ENCODE measurements around the gene SDK2.
"Not testable (repeated sequence)": the region's sequence is repeated elsewhere in the genome, so short reads cannot be mapped to it uniquely, and the experiment has no call there.

The SDK2 gene

DNA sequence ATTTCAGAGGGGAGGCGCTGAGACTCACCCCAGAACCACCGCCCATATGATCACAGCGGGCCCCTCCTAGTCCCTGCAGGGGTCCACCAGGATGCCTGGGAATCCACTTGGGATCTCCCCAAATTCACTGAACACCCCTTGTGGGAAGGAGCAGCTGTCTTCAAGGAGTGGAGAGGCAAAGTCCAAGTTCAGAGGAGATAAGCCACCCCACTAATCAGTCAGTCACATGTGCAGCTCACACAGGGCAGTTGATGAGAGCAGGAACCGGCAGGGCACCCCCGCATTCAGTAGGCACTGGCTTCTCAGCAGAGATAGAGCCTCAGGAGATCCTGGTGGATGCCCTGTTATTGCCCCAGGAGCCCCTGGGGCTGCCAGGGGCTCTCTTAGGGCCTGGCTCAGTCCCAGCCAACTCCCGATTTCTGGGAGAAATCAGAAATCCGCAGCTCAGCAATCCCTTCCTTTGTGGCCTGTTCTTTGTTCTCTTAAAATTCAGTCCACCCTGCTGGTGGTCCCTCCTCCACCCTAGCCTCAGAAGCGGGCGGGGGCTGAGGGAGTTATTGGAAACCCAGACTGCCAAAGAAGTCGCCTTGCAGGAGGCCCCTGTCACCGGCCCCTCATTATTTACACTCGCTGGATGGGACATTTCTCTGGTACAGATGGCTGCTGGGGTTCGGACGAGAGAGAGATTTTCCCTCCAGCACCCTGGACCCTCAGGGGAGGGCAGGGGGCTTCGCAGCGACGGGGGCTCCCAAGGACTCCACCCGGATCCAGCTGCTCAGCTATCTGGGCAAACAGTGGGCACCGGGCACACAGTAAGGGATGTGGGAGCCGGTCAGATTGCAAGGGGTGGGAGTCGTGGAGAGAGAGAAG, 334.3 kb downstream of the SDK2 start:
- DNase-seq (ENCODE audit: low read depth in 1 of 2, low spot score in 1 of 2), result no peak

DNA sequence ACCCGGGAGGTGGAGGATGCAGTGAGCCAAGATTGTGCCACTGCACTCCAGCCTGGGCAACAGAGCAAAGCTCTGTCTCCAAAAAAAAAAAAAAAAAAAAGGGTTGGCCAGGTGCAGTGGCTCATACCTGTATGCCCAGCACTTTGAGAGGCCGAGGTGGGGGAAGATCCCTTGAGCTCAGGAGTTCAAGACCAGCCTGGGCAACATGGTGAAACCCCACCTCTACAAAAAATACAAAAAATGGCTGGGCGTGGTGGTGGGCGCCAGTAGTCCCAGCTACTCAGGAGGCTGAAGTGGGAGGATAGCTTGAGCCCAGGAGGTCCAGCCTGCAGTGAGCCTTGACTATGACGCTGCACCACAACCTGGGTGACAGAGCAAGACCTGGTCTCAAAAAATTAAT, 335.3 kb downstream of the SDK2 start:
- DNase-seq (ENCODE audit: low read depth in 1 of 2, low spot score in 1 of 2), result not testable (repeated sequence)

DNA sequence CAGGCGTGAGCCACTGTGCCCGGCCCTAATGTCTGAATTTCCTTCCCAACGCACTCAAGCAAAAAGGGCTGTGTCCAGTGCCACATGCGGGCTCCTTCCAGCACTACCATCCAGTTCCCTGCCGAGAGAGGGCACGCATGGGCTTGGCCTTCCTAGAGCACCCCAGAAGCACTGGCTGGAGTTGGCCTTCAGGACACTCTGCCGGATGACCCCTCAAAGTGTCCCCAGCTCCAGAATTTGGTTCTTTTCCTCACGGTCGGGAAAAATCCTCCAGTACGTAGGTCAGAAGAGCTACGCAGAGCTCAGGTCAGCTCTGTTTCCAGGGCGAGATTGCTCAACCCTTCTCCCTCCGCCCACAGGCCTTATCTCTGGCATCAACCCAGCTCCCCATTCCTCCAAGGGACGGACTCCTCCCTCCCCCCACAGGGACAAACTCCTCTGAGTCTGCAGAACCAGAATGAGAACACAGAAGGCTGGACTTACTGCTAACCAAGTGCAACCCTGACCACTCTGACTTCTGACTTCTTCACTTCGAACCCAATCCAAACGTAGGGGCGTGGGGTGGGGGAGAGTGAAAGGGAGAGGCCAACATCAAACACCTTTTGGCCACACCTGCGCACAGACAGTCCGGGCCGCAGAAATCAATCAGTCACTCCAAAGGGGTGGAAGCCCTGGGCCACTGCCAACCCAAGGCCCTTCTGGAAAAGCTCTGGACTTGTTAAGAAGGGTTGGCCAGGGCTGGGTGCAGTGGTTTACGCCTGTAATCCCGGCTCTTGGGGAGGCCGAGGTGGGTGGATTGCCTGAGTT, 336.0 kb downstream of the SDK2 start:
- DNase-seq (ENCODE audit: low read depth in 1 of 2, low spot score in 1 of 2), result no peak

DNA sequence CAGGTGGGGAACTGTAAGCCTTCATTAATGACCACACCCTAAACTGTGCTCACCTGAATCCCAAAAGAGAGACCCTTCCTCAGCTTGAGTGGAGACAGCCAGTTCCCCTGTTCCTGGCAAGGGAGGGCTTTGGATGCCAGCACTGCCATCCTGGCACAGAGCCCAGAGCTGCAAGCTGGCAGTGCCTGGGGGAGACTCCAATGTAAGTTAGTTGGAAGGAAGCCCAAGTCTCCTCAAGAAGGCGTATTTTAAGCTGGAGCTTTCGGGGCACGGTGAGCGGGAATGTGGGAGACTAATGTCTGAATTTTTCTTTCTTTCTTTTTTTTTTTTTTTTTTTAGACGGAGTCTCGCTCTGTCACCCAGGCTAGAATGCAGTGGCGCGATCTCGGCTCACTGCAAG, 337.1 kb downstream of the SDK2 start:
- no peak for DNase-seq (ENCODE audit: low read depth in 1 of 2, low spot score in 1 of 2)

DNA sequence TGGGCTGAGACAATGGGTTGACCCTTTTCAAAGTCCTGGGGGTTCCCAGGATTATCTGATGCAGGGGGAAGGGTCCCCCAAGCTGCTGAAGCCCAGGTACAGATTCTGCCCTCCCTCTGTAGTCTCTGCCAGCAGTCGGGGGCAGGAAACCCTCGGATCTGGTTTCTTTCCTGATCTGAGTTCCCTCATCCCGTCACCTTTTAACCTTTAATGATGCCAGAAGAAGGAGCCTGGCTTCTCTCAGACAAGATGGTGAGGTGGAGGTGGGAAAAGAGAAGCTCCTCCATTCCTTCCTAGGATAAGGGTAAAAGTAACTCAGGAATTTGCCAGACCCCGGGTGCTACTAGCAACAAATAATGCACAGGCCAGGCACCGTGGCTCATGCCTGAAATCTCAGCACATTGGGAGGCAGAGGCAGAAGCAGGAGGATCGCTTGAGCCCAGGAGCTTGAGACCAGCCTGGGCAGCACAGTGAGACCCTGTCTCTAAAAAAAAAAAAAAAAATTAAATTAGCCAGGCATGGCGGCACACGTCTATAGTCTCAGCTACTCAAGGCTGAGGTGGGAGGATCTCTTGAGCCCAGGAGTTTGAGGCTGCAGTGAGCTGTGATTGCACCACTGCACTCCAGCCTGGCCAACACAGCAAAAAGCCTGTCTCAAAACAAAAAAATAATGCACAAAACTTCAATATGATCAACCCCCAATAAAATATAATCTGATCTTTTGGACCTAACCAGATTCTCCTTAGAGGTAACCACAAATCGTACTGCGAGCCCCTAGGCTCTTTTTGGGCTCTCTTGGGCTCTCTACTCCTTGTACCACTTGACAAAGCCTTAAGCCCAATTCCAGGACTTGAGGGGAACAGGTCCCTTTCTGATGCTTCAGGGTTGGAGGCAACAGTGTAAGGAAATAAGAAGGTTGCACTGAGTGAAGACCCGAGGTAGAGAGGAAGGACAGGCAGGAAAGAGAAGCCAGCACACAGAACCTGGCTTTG, 338.1 kb downstream of the SDK2 start:
- DNase-seq (ENCODE audit: low read depth in 1 of 2, low spot score in 1 of 2), result no peak

DNA sequence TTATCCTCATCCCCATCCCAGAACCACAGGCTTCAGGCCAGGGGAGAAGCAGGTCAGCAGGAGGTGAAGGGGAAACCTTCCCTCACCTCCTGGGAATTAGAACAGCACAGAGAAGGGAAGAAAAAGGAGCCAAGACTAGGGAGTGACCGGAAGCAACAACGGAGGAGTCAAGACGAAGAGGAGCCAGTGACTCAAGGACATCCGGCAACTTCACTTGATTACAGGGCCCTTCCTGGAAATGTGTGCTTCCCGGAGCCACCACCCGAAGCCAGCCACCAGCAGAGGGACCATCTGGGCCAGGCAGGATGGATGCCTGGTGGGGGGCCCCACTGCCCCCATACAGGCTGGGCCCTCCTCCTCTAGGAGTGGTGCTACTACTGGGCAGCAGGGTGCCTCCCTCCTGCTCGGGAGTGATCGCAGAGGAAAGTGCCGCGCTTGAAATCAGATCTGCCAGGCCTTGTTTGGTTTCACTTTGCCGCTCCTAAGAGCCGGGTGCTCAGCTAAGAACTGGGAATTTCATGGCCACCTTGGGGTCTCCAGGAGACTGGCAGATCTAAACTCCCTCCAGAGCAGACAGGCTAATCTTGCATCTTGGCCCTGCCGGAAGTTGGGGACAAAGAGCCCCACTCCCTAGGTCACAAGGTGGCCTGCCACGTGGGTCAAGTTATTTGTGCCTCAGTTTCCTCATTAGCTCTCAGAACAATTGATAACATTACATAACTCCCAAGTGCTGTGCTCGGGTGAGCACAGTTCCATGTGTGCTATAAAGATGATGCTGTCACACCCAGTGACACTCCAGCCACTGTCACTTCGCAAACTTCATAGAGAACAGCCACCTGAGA, 339.1 kb downstream of the SDK2 start:
- DNase-seq (ENCODE audit: low read depth in 1 of 2, low spot score in 1 of 2), result no peak

DNA sequence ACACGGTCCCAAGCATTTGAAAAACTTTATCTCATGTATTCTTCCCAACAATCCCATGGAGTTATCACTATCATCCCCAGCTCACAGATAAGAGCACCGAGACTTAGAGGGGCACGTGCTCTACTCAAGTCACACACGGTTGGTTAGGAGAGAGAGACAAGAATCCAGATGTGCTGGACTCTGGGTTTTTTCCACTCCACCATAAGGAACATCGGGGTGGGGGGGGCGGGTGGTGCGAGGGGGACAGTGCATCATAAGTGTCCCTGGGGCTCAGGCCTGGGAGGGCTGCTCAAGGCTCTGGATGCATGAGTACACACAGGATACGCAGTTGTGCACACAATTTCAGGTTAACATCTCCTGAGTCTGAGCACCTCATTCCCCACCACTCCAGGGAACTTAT, 339.8 kb downstream of the SDK2 start:
- DNase-seq (ENCODE audit: low read depth in 1 of 2, low spot score in 1 of 2), result no peak

DNA sequence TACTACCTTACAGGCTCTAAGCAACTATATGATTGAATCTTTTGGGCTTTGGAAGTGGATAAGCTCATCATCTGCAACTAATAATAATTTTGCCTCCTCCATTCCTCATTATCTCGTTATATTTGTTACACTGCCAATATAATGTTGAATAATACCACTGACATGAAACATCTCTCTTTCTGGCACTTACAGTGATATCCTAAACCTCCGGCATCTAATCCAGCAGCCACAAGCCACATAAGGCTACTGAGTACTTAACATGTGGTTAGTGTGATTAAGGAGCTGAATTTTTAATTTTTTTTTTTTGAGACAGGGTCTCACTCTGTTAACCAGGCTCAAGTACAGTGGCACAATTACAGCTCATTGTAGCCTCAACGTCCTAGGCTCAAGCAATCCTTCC, 342.1 kb downstream of the SDK2 start:
- DNase-seq (ENCODE audit: low read depth in 1 of 2, low spot score in 1 of 2), result no peak

DNA sequence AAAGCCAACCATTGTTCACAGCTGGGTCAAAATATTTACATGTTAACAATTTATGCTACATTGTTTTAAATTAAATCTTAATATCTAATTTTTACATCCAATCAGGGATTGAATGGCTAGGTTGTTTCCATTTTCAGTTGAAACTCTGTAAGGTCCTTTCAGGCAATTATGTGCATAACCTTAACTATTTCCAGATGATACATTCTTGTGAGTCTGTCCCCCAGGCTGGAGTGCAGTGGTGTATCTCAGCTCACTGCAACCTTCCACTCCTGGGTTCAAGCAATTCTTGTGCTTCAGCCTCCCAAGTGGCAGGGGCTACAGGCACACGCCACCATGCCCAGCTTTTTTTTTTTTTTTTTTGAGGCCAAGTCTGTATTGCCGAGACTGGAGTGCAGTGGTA, 342.9 kb downstream of the SDK2 start:
- no peak for DNase-seq (ENCODE audit: low read depth in 1 of 2, low spot score in 1 of 2)

DNA sequence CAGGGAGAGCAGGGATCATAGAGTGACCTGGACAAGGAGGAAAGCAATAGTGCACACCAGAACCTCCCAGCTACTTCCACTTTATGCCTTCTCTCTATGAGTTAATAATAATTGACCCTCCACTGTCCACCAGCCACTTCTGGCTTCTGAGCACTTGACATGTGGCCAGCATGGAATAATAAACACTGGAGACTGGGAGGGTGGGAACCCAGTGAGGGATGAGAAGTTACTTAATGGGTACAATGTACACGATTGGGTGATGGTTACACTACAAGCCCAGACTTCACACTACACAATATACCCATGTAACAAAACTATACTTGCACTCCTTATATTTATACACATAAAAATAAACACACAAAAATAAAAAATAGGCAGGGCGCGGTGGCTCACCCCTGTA, 343.9 kb downstream of the SDK2 start:
- DNase-seq (ENCODE audit: low read depth in 1 of 2, low spot score in 1 of 2), result no peak

DNA sequence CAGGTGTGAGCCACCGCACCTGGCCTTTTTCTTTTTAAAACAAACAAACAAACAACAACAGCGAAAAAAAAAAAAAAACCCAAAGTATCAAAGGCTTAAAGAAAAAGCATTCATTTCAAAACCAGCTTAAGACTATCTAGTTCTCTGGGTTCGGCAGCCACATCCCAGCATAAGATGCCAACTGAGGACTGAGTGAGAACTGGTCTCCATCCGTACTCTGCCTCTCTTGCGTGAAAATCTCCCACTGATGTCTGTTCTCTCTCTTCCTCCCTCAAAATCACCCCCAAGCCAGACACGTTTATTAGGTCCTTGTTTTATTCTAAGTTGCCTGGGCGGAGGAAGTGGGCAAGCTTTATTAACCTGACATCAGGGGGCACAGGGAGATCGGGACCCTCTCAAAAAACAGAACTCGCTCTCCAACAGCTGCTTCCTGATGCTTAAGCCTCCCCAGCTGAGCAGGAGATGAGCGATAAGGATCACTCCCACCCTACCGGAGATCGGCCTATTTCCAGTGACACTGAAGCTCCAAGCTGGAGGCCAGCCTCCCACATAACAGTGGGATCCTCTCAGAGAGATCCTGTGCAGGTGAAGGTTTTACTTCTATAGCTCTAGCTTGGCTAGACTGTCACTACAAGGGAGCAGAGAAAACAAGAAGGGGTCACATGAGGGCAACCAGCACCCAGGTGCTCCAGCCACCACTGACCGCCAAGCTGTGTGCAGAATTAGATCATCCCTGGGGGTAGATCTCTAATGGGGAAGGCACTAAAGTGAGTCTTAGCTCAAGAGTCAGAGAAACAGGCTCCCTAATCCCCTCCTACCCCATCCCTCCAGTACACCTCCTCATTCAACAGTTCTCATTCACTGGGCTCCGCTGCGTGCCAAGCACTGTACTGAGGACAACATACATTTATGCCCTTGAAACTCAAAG, 346.0 kb downstream of the SDK2 start:
- DNase-seq (ENCODE audit: low read depth in 1 of 2, low spot score in 1 of 2), result no peak

DNA sequence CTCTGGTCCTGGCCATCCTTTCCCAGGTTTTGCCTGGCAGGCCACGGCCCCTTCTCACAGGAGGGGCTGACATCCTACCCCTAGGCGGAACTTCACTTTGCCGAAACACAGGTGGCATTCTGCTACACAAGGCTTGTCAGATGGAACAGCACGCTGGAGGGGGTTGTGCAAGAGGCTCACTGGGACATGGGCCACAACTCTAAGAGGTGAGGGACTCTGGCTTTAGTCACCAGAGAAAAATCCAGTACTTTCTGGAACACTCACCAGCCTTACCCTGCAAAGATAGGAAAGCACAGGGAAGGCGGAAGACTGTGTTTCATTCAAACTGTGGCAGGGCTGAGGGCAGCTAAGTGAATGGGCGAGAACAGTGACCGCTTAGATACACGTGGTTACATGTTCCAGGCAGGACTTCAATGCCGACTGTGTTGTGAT, 350.7 kb downstream of the SDK2 start:
- DNase-seq (ENCODE audit: low read depth in 1 of 2, low spot score in 1 of 2), result no peak

DNA sequence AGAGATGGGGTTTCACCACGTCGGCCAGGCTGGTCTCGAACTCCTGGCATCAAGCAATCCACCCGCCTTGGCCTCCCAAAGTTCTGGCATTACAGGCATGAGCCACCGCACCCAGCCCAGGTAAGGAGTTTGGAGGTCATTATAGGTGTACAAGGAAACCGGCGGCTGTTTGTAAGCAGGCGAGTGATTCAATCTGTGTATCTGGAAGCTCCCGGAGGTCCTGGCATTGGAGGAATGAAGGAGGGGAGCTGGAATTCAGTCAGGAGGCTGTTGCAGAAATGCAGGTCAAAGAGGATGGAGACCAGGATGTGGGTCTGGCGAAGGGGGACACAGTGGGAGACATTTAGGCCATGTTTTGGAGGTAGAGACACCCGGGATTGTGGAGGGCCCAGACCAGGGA, 351.2 kb downstream of the SDK2 start:
- DNase-seq (ENCODE audit: low read depth in 1 of 2, low spot score in 1 of 2), result no peak

DNA sequence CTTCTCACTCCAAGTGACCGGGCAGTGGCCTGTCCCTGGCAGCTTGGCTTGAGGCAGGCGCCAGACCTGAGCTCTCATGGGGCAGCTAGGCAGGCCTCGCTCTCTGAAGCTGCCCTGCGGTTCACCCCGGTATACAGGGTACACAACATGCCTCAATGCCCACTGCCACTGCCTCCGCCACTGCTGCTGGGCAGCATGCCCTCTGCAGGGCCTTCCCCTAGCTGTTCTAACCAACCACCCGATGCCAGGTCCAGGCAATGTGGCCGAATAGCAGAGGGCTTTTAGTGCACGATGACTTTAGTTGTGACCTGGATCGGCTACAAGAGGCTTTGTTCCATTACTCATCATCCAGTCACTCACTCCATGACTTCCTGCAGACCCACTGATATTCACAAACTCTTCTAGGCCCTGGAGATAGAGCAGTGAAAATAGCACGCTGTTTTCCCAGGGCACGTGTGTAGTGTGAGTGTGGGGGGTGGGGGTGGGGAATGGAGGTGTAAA, 352.2 kb downstream of the SDK2 start:
- no peak for DNase-seq (ENCODE audit: low read depth in 1 of 2, low spot score in 1 of 2)

DNA sequence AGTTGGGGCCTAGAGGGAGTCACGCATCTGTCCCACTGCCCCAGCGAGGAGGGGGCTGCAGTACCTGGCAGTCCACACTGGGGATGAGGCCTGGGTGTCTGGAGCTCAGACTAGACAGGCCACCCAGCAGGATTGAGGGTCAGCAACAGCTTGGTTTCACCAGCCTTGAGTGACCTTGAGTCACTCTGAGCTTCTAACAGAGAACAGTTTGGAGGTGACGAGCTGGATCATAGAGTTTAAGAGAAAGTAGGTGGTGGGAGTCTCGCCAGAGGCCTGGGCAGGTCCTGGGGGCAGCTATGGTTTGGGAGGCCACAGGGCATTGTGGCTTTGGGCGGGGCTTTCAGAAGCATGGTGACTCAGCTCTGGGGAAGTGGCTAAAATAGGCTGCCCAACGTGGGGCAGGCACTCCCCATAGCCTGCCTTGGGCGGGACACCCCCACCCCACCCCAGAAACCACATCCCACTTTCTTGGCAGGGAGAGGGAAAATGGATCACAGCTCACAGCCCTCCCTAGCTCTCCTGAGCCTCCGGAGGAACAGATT, 352.9 kb downstream of the SDK2 start:
- DNase-seq (ENCODE audit: low read depth in 1 of 2, low spot score in 1 of 2), result no peak

DNA sequence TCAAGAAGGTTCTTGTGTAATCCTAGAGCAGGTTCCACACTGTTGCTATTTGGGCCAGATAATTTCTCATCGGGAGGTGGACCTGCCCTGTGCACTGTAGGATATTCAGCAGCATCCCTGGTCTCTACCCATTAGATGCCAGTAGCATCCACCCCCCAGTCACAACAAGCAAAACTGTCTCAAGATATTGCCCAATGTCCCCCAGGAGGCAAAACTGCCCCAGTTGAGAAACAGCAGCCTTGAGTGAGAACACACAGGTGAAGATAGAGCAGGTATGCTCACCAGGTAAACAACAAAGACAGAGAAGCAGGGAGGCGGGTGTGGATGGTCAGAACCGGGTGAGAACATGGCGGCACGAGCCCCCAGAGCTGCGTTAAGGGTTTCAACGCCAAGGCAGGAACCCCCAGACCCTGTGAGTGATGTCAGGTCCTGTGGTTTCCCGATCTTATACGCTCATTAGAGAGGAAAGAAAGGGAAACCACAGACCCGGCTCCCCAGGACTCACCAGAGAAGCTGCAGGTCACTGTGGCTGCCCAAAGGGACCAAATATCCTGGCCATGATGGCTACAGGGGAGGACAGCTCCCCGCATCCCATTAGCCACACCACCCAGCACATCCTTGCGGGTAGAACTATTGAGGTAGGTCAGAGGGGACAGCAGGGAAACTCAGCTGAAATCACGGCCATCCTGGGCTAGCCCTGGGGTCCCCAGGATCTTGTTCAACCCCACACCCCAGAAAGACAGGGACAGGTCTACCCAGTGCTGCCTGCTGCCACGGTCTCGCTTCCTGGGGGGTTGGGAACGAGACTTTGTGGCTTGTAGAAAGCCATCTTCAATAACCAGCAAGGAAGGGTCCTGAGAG, 353.6 kb downstream of the SDK2 start:
- DNase-seq (ENCODE audit: low read depth in 1 of 2, low spot score in 1 of 2), result no peak

DNA sequence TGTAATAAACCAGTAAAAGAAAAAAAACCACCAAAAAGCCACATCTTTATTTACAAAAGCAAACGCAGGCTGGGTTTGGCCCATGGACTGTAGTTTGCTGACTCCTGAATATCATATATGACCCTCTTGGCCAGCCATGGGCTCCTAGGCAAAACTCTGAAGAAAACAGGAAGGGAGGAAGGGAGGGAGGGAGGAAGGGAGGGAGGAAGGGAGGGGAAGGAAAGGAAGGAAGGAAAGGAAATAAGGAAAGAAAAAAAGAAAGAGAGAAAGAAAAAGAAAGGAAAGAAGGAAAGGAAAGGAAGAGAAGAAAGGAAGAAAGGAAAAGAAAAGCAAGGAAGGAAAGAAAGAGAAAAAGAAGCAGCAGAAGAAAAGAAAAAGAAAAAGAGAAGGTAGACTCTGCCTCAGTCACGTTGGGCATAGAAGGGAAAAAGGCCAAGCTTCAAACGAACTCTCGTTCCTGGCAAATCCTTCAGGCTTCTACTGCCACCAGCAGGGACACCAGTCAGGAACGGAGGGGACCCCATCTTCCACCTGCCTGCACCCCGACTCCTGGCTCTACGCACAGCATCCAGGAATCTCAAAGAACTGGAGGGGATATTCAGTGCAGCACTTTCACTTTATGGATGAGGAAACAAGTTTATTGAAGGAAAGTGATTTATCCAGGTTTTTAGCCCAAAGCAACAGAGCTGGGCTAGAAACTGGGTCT, 354.5 kb downstream of the SDK2 start:
- DNase-seq (ENCODE audit: low read depth in 1 of 2, low spot score in 1 of 2), result no peak

All from stimulated activated CD4-positive, alpha-beta T cell treated with anti-CD3 and anti-CD28 coated beads, Interleukin-15, amount 100 ng/mL, for 1 hour (primary cell).